HEK293T (cell line): ENCODE data around the gene CAT.

Experiments used
- CTCF ChIA-PET: fragments of 350-600 bp; formaldehyde crosslinking; extraction: SDS; loops from one replicate; lab custom pipeline; 2021; ENCODE audit warnings: antibody characterized with exemption, inconsistent platforms; lab: Yijun Ruan, JAX
- POLR2A ChIA-PET: fragments of 350-600 bp; formaldehyde crosslinking; extraction: SDS; loops from one replicate; lab custom pipeline; 2020; ENCODE audit warnings: antibody characterized with exemption, inconsistent platforms; lab: Yijun Ruan, JAX
- DNase-seq: peaks from one replicate; pipeline ENCODE4 v3.0.0; 2012; ENCODE audit warnings: mixed read lengths; ENCODE audit errors: extremely low spot score
- ARNT ChIP-seq: fragments of 450-650 bp; IDR thresholded peaks from 2 replicates; pipeline ENCODE4 v1.6.1; 2017; ENCODE audit warnings: mild to moderate bottlenecking
- BHLHE40 ChIP-seq: fragments of 450-650 bp; IDR thresholded peaks from 2 replicates; pipeline ENCODE4 v1.6.1; 2016; ENCODE audit warnings: mild to moderate bottlenecking, moderate library complexity, borderline replicate concordance
- CTBP1 ChIP-seq: fragments of 450-650 bp; IDR thresholded peaks from 2 replicates; pipeline ENCODE4 v1.6.1; 2016; ENCODE audit warnings: borderline replicate concordance
- ELF4 ChIP-seq: fragments of 450-650 bp; IDR thresholded peaks from 2 replicates; pipeline ENCODE4 v1.6.1; 2017; ENCODE audit warnings: antibody characterized with exemption
- FOXA1 ChIP-seq: fragments of 450-650 bp; IDR thresholded peaks from 2 replicates; pipeline ENCODE4 v1.6.1; 2016; ENCODE audit warnings: mild to moderate bottlenecking
- FOXK2 ChIP-seq: fragments of 450-650 bp; IDR thresholded peaks from 2 replicates; pipeline ENCODE4 v1.6.1; 2016; ENCODE audit warnings: mild to moderate bottlenecking
- FOXM1 ChIP-seq: fragments of 450-650 bp; IDR thresholded peaks from 2 replicates; pipeline ENCODE4 v1.6.1; 2017; ENCODE audit warnings: mild to moderate bottlenecking, borderline replicate concordance
- HDGF ChIP-seq: fragments of 450-650 bp; IDR thresholded peaks from 2 replicates; pipeline ENCODE4 v1.6.1; 2017; ENCODE audit warnings: antibody characterized with exemption, borderline replicate concordance
- L3MBTL2 ChIP-seq: fragments of 450-650 bp; conservative IDR thresholded peaks from 2 replicates; pipeline ENCODE4 v1.6.1; 2016; ENCODE audit warnings: mild to moderate bottlenecking
- LEF1 ChIP-seq: fragments of 450-650 bp; IDR thresholded peaks from 2 replicates; pipeline ENCODE4 v1.6.1; 2017; ENCODE audit warnings: mild to moderate bottlenecking, borderline replicate concordance
- NFRKB ChIP-seq: fragments of 450-650 bp; IDR thresholded peaks from 2 replicates; pipeline ENCODE4 v1.6.1; 2016; ENCODE audit warnings: mild to moderate bottlenecking, moderate library complexity
- SP1 ChIP-seq: fragments of 450-650 bp; IDR thresholded peaks from 2 replicates; pipeline ENCODE4 v1.6.1; 2017
- SUZ12 ChIP-seq: fragments of 450-650 bp; IDR thresholded peaks from 2 replicates; pipeline ENCODE4 v1.6.1; 2016; ENCODE audit warnings: mild to moderate bottlenecking
- TARDBP ChIP-seq: fragments of 450-650 bp; IDR thresholded peaks from 2 replicates; pipeline ENCODE4 v1.6.1; 2016
- ZNF384 ChIP-seq: fragments of 450-650 bp; IDR thresholded peaks from 2 replicates; pipeline ENCODE4 v1.6.1; 2016
- TF ChIP-seq, protein P1 (sequence below): fragments of 450-650 bp; IDR thresholded peaks from 2 replicates; pipeline ENCODE4 v1.6.1; 2016

The CAT gene

DNA sequence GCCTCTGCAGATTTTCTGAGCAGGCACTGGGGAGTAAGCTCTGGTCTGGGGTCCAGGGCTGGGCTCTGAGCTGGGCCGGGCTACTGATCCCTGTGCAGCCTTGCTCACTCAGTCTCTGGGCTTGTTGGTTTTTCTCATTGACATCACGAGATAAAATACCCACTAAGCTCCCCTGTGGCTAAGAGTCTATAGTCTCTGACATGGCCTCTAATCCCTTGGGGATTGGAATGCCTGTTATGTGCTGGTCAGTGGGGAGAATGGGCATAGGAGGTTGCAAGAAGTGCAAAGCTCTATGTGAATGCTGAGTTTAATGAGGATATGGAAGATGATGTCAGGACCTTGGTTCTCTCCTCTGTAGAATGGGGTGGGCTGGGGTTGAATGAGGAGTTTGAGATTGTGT, 51.6 kb downstream of the CAT start:
- DNase-seq = no peak
- ChIA-PET POLR2A (no interaction called here), CTCF (no interaction called here)
- TF ChIP-seq NFRKB (no peak), ARNT (no peak), CTBP1 (no peak)

DNA sequence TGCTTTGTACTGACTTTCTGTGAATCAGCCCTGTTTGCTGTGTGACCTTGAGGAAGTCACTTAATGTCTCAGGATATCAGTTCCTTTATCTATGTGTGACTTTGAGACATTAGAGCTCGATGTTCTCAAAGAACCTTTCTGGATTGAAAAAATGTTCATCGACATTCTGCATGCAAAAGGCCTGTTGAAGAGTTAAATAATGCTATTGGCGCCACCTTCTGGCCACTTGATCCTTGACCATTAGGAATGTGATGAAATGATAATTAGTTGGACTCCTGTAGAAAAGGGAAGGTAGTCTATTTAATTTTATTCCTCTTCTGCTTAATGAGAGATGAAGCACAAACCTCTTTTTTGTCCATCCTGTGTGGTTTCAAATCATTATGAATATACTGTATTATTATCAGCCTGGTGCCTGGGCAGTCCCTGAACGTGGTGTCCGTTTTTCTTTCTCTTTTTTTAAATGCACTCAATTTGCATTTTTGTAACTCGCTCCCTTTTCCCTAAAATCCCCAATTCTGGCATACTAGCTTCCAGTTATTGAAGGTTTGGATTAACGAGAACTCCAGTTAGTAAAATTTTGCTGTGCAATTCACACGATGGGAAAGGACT, 54.2 kb downstream of the CAT start:
- peak; percentile 56 for DNase-seq
- TF ChIP-seq ARNT = no peak
- no peak for TF ChIP-seq TARDBP
- TF ChIP-seq HDGF = no peak
- no peak for TF ChIP-seq NFRKB
- no peak for TF ChIP-seq FOXM1
- no peak for TF ChIP-seq L3MBTL2
- TF ChIP-seq SUZ12 = no peak
- TF ChIP-seq ZNF384 = no peak
- TF ChIP-seq FOXK2 = no peak
- TF ChIP-seq, protein P1, sequence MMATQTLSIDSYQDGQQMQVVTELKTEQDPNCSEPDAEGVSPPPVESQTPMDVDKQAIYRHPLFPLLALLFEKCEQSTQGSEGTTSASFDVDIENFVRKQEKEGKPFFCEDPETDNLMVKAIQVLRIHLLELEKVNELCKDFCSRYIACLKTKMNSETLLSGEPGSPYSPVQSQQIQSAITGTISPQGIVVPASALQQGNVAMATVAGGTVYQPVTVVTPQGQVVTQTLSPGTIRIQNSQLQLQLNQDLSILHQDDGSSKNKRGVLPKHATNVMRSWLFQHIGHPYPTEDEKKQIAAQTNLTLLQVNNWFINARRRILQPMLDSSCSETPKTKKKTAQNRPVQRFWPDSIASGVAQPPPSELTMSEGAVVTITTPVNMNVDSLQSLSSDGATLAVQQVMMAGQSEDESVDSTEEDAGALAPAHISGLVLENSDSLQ = no peak
- TF ChIP-seq ELF4 = no peak
- TF ChIP-seq LEF1 = no peak
- TF ChIP-seq SP1 = no peak
- no peak for TF ChIP-seq CTBP1
- no peak for TF ChIP-seq BHLHE40
- TF ChIP-seq FOXA1 = no peak
- POLR2A ChIA-PET = interaction anchor here (1.2 kb wide), 1 partner anchor 127 kb away, joined by 4 read pairs; no protein-coding TSS in a partner anchor
- CTCF ChIA-PET = interaction anchor here (0.7 to 1.7 kb wide), 14 partner anchors 9 to 416 kb away, joined by 3 to 8 read pairs (median 4); partner anchors contain the start of gene CAT

GRCh38 chr11:34493468-34493867, 54.7 kb downstream of the CAT start:
- CTCF ChIA-PET = interaction anchor here (1.7 kb wide), 1 partner anchor 25 kb away, joined by 5 read pairs; no protein-coding TSS in a partner anchor
- no peak for DNase-seq
- no peak for TF ChIP-seq ZNF384
- TF ChIP-seq ELF4 = no peak
- no peak for TF ChIP-seq SUZ12
- POLR2A ChIA-PET = no interaction called here

DNA sequence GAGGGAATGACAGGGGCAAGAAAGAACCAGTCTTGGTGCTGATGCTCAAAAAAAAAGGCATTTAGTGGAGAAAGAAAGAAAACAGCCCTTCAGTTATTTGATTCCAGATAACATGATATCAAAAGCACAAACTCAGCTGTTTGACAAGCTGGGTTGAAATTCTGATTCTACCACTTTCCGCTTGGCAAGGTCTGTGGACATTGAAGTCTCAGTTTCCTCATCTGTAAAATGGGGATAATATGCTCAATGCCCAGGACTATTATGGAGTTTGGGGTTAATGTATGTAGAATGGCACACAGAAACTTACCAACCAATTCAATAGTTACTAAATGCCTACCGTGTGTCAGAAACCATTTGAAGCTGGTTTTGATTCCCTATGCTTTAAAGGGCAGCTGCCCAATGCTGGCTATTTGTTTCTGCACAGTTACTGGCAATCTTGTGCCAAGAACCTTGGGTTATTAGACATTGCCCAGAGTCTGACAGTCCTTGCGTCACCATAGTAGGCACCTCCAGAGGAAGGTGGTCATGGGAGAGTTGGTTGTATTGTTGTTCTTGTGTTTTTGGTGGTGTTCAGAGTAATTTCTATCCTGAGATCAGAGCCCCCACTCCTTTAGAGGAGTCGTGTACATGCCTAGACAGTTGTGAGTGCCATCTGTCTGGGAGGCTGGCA, 55.3 kb downstream of the CAT start:
- CTCF ChIA-PET = interaction anchor here (0.6 kb wide), 1 partner anchor 23 kb away, joined by 3 read pairs; no protein-coding TSS in a partner anchor
- no peak for TF ChIP-seq FOXK2
- no peak for TF ChIP-seq SP1
- TF ChIP-seq ARNT = no peak
- TF ChIP-seq ELF4 = no peak
- TF ChIP-seq ZNF384 = no peak
- TF ChIP-seq CTBP1 = no peak
- TF ChIP-seq FOXM1 = no peak
- TF ChIP-seq NFRKB = no peak
- TF ChIP-seq, protein P1 = no peak
- TF ChIP-seq BHLHE40 = no peak
- no peak for TF ChIP-seq HDGF
- no peak for TF ChIP-seq FOXA1
- TF ChIP-seq L3MBTL2 = no peak
- no peak for TF ChIP-seq TARDBP
- TF ChIP-seq LEF1 = no peak
- TF ChIP-seq SUZ12 = no peak
- POLR2A ChIA-PET = no interaction called here
- no peak for DNase-seq

DNA sequence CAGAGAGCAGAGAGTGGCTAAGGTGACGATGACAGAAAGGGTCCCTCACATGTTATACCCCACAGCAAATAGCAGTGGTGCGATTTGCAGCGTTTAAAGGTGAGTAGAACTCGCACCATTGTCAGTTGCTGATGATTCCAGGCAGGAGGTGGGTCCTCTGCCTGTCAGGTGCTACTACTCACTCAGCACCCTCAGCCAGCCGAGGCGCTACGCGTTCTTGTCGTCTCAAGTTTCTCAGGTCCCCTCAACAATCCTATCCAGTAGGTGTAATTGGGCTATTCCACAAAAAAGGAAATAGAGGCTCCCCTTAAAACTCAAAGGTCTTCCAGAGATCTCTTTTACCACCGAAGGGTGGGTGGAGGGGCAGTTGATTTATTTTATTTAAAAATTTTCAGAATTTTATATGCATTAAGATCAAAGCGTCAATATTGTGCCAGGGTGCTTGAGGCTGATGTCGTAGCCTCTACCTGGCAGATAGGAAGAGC, 56.5 kb downstream of the CAT start:
- POLR2A ChIA-PET = no interaction called here
- CTCF ChIA-PET = no interaction called here
- TF ChIP-seq ZNF384 = no peak
- no peak for TF ChIP-seq L3MBTL2
- TF ChIP-seq NFRKB = no peak
- no peak for TF ChIP-seq ARNT
- TF ChIP-seq CTBP1 = no peak
- no peak for TF ChIP-seq SP1
- no peak for TF ChIP-seq FOXM1
- no peak for TF ChIP-seq BHLHE40
- no peak for TF ChIP-seq SUZ12
- TF ChIP-seq TARDBP = no peak
- TF ChIP-seq HDGF = no peak
- TF ChIP-seq FOXA1 = no peak
- TF ChIP-seq FOXK2 = no peak
- TF ChIP-seq, protein P1 = no peak
- no peak for TF ChIP-seq ELF4
- no peak for TF ChIP-seq LEF1
- DNase-seq = no peak
